ENCODE measurements around the gene MAPRE2.

MAPRE2 gene

DNA sequence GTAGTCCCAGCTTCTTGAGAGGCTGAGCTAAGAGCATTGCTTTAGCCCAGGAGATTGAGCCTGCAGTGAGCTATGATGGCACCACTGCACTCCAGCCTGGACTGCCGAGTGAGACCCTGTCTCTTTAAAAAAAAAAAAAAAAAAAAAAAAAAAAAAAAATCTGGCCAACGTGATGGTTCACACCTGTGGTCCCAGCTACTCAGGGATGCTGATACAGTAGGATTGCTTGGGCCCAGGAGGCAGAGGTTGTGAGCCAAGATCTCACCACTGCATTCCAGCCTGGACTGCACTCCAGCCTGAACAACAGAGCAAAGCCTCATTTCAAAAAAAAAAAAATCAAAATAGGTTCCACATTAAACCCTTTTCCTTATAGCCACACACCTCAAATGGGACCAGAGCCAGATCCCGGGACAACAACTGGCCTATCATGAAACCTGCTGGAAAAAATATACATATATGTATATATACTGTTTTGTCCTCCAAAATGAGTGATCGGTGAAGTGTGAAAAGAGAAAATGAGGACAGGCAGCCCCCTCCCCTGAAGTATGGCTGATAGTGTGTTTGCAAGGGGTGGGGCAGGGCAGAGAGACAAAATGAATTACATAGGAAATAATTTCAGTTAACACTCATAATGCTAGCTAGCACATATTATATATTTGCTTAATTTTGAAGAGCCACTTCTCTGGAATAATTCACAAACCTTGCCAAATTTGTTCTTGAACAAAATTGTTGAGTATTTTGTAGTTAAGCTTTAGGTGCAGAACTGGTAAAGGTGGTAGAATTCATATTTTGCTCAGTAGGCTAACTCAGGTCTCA is 22.9 kb downstream of the MAPRE2 start:
- no peak for DNase-seq

DNA sequence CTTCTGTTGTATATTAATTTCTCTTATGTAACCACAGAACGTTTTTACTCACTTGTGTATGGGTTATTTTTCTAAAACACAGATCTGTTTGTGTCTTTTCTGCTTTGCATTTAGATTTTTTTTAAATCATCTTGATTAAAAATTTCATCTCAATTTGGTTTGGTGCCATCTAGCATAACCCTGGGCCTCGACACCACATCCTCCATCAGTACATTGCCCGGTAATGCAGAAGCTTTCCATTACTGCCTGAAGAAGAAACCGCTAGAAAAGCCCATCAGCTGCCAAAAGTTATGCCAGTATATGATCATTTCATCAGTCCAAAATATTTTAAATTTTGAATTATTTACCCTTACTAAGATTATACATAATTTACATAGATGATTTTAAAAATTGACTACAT is 26.2 kb downstream of the MAPRE2 start:
- DNase-seq, result no peak

GRCh38 chr18:35071819-35072247 is 30.6 kb downstream of the MAPRE2 start:
- DNase-seq, result no peak

GRCh38 chr18:35072616-35073015 is 31.4 kb downstream of the MAPRE2 start:
- DNase-seq, result no peak

DNA sequence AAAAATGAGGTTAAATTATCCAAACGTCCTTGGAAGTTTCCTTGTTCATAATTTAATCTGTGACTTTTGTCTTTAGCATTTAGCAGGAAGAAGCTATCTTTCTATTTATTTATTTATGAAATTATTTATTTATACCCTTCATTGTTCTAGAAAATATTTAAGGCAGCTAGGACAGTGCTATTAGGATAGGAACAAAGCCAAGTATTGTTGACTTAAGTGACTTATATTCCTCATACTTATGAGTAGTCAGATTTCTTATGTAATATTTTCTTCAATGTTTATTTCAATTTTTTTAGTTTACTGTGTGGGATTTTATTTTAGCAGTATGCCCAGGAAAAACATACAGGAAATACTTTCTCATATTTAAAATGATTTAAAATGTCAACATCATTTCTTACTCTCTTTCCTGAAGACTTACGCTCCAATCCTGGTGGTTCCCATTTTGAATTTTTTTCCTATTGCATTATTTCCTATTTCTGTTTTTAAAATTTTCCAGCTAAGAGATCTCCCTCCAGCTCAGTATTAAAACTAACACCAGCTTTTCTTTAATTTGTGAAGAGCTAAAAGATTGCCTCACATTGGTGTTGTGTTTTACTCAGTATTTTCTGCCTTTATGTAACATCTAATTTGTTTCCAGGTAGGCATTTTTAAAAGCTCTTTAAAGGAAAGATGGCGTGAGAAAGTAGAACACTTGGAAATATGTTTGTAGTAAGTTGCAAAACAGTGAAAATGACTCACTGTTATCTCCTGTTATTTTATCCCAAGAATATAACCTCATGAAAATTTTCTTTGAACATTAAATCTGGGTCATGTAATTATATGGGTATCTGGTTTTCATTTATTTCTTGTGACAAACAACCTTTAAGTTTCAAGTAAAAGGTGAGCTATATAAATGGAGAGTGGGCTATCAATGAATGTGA is 32.2 kb downstream of the MAPRE2 start:
- DNase-seq, result no peak

DNA sequence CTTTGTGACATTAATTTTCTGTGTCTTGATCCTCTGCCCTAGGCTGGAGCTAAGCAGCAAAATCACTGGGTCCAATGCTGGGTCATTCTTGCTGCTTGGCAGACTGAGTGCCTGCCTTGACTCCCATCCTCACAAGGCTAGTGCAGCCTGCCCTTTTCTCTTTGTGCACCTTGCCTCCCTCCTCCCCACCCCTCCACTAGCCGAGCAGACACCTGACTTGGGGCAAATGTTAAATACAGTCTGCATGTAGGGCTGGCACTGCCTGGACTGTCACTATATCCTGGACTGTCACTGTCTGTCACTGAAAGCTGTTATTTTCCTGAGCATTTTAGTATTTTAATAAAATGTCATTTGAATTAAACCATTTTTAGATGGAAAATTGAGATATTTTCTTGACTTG is 33.4 kb downstream of the MAPRE2 start:
- DNase-seq, result no peak

GRCh38 chr18:35075132-35075531 is 33.9 kb downstream of the MAPRE2 start:
- DNase-seq, result no peak

- no peak for DNase-seq
Observed at GRCh38 chr18:35076135-35076924, 35.1 kb downstream of the MAPRE2 start.

DNA sequence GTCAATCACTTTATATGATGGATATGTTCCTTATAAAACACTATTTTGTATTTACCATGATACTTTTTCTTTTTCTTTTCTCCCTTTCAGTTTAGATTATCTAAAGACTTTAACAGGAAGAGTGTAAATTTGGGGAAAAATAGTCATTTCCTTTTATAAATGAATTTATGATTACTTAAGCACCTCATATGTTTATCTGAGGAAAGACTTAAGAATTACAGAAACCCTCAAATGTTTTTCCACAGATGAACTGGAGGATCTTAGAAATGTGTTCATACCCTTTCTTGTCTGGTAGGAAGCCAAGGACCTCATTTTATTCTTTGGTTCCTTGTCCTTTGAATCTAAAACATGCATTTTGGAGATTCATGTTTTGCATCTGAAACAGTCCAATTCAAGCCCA is 36.7 kb downstream of the MAPRE2 start:
- no peak for DNase-seq

GRCh38 chr18:35080058-35080457 is 38.8 kb downstream of the MAPRE2 start:
- DNase-seq, result no peak

DNA sequence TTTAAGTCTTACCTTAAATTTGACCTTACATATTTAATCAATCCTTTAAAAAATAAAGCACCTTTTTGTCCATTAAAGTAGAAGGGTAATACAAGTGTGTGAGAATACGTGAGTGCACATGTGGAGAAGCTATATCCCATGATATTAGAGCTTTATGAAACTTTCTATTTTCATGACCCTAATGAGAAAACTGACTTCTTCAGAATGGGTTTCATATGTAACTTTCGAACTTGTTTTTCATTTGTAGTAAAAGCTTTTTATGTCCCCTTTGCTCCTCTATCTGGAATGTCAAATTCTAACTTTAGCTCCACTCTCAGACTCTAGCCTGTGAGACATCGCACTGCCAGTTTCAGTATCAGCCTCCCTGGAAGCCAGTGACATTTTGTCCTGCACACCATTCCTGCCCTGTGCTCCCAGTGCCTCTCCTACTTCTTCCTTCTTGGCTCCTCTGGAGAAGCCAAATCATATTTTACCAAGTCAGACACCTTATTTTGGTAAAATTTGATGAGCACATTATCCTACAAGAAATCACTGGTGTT is 42.0 kb downstream of the MAPRE2 start:
- no peak for DNase-seq

DNA sequence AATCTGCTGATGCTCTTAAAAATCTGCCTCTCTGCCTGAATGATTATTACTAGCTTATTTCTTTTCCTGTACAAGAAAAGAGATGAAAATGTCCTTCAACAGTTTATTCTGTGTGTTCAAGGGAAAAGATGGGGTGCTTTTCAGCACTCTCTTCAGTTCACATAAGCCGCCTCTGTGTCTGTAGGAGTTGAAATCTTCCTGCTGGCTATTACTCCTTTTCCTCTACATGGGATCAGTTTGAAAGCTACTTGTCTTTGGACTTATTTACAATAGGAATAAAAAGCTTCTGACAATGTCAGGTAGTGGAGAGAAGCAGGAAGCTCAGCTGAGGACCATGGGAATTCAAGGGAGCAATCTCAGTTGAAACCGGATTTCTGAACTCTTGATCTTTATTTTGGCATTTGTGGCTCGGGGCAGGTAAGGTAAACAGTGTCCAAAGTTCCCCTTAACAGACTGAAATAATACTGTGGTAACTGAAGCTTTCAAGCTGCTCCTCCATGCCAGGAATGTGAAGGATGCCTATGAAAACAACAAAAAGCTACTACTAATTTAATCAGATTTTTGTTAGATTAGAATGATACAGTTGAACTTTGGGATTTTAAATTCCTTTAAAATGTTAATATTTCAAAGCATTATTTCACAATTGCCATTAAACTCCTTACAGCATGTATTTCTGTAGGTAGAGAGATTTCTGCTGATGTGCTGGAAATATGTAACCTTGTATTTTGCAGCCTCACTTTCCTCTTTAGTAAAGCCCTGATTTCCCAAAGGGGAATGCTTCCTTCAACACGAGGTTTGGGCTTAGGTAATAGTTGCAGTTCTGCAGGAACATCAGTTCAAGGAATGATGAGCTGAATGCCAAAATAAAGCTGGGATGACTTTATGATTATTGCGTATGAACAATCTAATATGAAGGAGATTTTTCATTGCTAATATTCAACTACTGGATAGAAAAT is 43.6 kb downstream of the MAPRE2 start:
- DNase-seq, result no peak

- DNase-seq, result no peak
Observed at GRCh38 chr18:35085450-35086380, 44.5 kb downstream of the MAPRE2 start.

- DNase-seq, result no peak
Observed at GRCh38 chr18:35086704-35087103, 45.5 kb downstream of the MAPRE2 start.

GRCh38 chr18:35087726-35088125 is 46.5 kb downstream of the MAPRE2 start:
- no peak for DNase-seq

GRCh38 chr18:35088921-35089320 is 47.7 kb downstream of the MAPRE2 start:
- DNase-seq, result no peak

- no peak for DNase-seq
Observed at GRCh38 chr18:35089382-35089781, 48.2 kb downstream of the MAPRE2 start.

DNA sequence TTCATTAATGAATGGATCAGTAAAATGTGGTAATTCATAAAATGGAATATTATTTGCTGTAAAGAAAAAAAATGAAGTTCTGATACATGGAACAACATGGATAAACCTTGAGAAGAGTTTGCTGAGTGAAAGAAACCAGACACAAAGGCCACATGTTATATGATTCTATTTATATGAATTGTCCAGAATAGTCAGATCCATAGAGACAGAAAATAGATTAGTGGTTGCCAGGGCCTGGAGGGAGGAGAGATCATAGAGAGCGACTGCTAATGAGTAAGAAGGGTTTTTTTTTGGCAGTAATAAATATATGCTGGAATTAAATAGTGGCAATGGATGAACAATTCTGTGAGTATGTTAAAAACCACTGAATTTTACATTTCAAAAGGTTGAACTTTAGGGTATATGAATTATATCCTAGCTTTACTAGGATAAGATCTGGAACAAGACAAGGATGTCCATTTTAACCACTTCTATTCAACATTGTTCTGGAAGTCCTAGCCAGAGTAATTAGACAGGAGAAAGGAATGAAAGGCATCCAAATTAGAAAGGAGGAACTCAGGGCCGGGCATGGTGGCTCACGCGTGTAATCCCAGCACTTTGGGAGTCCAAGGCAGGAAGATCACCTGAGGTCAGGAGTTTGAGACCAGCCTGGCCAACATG is 48.8 kb downstream of the MAPRE2 start:
- no peak for DNase-seq

DNA sequence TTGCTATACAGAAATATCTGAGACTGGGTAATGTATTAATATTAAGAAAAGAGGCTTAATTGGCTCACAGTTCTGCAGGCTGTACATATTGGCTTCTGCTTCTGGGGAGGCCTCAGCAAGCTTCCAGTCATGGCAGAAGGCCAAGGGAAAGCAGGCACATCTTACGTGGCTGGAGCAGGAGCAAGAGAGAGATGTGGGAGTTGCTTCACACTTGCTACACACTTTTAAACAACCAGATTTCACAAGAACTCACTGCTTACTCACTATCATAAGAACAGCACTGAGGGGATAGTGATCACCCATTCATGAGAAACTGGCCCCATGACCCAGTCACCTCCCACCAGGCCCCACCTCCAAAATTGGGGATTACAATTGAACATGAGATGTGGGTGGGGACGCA is 50.6 kb downstream of the MAPRE2 start:
- no peak for DNase-seq

All from stimulated activated CD4-positive, alpha-beta T cell treated with anti-CD3 and anti-CD28 coated beads, Interleukin-4, amount 100 ng/mL, for 4 hours (primary cell).